ENCODE measurements around the gene TTLL11.

- no peak for TF ChIP-seq EZH2 (IDR thresholded peaks at IDR 0.05; ENCODE audit: low read depth)
- TF ChIP-seq CTCF (conservative IDR thresholded peaks at IDR 0.05): no peak; the same call in 1 of the 2 replicates
Measured at GRCh38 chr9:121989010-121989409, 104.1 kb downstream of the TTLL11 start.

Measured in PC-9 (cell line).